Stimulated activated CD4-positive, alpha-beta T cell treated with anti-CD3 and anti-CD28 coated beads, Interleukin-1b, Interleukin-23, amount 100 ng/mL, for 1 hour (primary cell): ENCODE data around the gene BHLHE23.
A peak's percentile ranks its signal among the peaks of the same experiment; 100 is the strongest.

Experiments
- DNase-seq, 2 donors: peaks; one replicate each; pipeline ENCODE4 v3.0.0-alpha.2; 2020; ENCODE audit warnings: low read depth in 2 of 2

Gene BHLHE23

GRCh38 chr20:62972845-62973745 is 33.7 kb downstream of the BHLHE23 start:
- no peak for DNase-seq

- peak; percentile 56 to 73 for DNase-seq
Measured at GRCh38 chr20:62971950-62972844, 34.6 kb downstream of the BHLHE23 start.

DNA sequence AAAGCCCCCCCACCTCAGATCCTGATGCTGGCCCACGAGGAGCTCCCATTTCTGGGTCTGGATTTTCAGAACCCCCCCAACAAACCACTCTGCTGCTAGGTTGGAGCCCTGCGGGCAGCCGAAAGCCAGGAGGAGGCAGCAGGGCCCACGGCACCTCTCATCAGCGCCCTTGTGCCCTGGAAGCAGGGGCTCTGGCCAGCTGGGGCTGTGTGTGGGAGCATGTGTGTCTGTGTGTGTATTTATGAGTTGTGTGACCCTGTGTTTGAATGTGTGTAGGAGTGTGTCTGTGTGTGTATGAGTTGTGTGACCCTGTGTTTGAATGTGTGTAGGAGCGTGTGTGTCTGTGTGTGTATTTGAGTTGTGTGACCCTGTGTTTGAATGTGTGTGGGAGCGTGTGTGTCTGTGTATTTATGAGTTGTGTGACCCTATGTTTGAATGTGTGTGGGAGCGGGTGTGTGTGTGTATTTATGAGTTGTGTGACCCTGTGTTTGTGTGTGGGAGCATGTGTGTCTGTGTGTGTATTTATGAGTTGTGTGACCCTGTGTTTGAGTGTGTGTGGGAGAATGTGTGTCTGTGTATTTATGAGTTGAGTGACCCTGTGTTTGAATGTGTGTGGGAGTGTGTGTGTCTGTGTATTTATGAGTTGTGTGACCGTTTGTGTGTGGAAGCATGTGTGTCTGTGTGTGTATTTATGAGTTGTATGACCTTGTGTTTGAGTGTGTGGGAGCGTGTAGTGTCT is 35.4 kb downstream of the BHLHE23 start:
- DNase-seq: no peak

DNA sequence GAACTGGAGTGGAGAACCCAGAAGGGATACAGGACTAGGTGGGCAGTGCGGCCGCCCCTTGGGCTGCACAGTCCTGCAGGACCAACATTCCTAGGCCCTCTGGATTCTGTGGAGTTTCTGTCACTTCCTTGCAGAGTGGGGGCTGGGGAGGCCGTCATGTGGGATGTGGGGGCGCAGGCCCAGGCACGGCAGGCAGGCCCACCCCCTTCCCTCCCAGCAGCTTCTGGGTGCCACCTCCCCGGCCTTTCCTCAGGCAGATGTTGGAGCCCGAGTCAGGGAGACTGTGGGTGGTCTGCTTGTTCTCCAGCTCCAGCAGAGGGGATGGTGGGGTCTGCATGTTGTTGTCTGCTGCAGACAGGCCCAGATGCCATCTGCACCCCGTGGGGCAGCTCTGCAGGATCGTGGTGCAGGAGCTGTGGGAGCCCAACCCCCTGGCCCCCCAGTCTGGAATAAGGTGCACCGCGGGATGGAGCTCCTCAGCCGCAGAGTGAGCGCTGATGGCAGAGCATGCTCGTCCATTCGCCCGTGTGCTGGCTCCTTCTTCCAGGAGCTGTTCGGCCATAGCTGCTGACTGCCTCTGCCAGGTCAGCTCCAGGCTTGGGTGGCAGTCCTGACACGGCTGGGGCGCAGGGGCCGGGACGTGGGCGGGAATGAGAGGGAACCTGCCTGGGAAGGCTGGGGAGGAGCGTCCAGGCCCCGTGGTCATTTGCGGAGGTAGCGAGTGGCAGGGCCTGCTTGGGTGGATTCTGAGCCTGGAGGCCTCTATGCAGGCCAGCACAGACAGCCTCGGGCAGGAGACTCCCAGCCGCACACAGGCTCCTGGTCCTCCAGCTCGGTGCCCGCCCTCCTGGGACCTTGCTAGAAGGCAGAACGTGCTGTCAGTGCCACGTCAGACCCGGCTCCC is 36.2 kb downstream of the BHLHE23 start:
- no peak for DNase-seq

GRCh38 chr20:62969939-62970306 is 36.8 kb downstream of the BHLHE23 start:
- DNase-seq: no peak

DNA sequence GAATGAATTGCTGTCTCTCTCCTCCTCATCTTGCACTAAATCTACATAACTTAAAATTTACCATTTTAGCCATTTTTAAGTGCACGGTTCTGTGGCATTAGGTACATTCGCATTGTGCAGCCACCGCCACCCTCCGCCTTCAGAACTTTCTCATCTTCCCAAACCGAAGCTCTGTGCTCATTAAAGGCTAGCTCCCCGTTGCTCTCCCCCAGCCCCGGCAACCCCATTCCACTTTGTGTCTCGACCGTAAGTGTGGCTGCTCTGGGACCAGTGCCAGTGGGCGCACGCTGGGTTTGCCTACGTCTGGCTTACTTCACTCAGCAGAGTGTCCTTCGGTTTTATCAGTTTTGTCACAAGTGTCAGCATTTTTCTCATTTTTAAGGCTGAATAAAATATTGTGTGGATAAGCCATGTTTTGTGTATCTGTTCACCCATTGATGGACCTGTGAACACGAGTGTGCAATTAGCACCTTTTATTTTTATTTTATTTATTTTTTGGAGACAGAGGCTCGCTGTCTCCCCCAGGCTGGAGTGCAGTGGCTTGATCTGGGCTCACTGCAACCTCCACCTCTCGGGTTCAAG is 37.5 kb downstream of the BHLHE23 start:
- DNase-seq: no peak

DNA sequence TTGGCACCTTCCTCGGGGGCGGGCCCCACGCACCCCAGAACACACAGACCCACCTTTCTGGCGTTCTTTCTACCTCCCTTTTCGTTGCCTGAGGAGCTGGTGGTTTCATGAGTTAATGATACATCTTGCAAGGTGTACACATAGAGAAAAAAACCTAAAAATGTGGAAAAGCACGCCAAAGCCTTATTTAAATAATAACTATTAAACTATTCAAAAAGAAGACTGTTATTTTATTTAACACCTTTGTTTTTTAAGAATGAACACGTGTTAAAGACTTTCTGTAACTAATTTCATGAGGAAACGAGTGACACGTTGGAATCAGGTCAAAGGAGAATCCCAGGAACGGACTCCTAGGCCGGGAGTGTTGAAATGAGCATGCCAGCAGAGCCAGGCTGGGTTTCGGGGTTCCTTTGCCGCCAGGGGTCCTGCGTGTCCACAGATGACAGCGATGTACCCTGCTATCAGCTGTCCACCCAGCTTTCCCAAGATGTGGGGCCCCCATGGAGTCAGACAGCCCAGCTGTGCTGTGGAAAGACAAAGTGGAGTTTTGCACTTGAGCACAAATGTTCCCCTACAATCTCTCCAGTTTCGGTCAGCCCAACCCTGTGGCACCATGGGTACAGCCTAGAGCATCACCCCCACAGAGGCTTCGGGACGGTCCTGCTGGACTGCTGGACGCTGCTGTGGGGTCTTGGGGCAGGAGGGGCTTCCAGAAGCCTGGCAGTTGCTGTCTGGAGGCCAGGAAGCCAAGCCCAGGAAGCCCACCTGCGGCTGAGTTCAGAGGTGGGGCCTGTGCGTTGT is 38.2 kb downstream of the BHLHE23 start:
- no peak for DNase-seq

DNA sequence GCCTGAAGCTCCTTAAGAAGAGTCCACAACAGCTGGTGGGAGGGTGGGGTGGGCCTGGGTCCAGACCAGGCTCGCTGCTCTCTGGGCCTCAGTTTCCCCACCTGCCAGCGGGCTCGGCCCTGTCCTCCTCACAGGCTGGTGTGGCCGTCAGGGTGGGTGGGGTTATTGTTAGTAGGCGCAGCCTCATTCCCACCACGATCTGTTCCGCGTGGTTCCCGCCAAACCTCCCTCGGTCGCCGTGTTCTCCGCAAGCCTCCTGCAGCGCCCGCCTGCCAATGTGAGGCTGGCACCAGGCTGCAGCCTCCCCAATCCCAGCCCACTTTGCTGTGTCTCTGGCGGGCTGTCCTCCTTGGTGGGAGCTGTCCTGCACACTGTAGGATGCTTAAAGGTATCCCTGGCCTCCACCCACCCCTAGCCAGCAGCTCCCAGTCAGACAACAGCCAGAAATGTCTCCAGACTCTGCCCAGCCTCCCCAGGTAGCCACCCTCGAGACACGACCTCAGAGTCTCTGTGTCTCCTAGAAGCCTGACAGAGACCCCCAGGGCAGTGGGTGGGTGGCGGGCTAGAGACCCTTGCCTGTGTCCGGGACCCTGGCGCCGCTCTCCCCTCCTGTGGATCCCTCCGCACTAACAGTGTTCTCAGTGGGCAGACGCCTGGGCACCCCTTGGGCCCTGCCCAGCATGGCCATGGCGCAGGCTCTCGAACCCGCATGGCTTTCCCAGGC is 39.0 kb downstream of the BHLHE23 start:
- DNase-seq: no peak

- no peak for DNase-seq
Measured at GRCh38 chr20:62967149-62967501, 39.6 kb downstream of the BHLHE23 start.

DNA sequence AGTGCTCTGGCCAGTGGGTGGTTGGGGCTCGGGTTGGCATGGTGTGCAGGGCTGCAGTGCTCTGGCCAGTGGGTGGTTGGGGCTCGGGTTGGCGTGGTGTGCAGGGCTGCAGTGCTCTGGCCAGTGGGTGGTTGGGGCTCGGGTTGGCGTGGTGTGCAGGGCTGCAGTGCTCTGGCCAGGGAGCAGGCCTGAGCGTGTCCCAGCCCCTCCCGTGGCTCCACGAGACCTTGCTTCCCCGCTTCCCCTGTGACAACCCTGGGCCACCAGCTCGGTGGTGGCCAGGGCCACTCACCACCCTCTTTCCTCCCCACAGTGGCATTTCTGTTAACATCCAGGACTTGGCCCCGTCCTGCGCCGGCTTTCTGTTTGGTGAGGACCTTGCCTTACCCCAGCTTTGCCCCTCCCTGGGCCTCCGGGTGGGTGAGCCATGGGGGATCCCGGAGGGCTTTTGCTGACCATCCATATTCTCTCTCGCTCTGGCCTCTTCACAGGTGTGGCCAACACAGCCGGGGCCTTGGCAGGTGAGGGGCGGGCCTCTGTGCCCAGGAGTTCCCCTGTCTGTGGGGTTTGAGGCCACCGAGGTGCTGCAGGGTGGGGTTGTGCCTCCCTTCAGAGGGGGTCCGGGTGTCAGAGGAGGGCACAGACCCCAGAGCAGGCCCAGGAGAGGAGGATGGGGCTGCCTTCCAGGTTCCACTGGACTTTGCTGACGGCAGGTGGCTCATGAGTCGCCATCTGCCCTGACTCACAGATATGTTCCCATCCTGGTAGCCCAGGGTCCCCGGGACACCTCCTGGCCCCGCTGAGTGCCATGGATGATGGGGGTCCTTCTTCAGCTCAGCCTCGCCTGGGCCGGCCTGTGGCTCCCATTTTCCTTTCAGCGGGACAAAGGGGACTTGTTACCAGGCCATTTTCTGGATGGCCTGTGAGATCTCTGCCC is 40.3 kb downstream of the BHLHE23 start:
- DNase-seq: no peak

GRCh38 chr20:62965363-62965771 is 41.4 kb downstream of the BHLHE23 start:
- no peak for DNase-seq

DNA sequence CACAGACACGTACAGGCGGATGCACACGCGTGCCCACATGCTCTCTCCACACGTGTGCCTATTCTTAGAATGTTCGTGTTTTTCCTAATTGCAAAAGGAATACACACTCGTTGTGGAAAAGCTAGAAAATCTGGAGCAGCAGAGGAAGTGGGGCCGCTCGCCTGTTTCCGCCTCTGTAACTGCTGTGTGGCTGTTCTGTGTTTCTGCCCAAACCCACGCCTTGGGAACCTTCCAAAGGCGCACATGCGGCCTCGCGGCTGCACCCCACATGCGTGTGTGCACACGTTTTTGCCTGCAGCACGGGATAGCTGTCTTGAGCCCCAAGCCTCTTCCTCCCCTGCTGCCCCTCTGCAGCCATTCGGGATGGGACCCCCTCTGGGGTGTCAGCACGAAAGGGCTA is 42.1 kb downstream of the BHLHE23 start:
- no peak for DNase-seq

- no peak for DNase-seq
Measured at GRCh38 chr20:62963614-62964397, 43.0 kb downstream of the BHLHE23 start.

DNA sequence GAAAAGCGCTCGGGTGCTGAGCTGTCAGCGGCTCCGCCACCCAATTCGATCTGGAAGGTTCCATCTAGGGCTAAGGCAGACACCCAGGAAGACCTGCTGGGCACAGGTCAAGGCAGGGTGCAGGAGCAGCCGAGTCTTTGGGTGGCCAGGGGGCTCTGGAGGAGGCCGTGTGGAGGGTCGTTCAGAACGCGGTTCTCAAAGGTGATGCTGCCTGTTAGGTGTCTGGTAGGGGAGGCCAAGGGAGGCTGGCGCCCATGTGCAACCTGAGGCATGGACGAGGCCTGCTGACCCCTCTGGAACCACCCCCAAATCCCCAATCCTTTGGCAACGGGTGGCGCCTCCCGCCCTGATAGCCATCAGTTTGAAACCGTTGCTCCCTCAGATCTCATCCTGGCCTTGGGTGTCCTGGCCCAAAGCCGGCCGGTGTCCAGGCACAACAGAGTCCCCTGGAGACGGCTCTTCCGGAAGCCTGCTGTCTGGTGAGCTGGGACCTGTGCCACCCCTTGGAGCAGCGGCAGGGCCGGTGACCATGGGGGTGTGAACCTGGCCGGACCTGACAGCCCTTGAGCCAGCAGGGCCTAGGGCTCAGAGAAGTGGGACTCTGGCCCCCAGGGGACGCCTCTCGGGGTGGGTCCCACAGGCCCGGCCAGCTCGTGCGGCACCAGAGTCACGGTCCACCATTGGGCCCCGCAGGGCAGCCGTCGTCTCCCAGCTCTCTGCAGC is 43.7 kb downstream of the BHLHE23 start:
- no peak for DNase-seq

DNA sequence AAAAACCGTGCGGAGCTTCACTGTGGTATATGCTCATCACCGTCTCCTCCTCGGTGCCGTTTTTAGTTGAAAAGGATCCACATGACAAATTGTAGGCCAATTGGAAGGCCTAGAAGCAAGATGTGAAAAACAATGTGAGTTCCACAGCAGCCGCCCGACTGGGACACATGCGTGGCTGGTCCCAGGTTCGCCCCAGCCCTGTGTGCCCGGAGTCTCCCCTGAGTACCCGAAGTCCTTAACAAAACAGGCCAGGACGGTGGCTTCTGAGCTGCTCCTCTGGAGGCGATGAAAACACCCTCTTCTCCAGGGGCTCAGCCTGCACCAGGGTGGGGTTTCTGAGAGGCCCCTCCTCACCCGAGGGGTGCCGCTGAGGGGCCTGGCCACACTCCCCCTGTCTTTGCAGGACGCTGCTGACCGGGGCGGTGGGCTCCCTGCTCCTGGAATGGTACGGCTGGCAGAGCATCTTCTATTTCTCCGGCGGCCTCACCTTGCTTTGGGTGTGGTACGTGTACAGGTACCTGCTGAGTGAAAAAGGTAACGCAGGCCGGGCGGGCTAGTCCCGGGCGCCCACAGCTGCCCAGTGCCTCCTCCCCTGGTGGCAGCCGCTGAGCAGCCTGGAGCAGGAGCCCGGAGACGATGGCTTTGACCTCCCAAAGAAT is 44.4 kb downstream of the BHLHE23 start:
- DNase-seq: no peak

- no peak for DNase-seq
Measured at GRCh38 chr20:62961799-62962198, 45.0 kb downstream of the BHLHE23 start.
